ENCODE measurements around the gene NEK6. TPM values are rescaled to one million over a fixed set of nuclear protein-coding genes. Genes with fewer than 3 reads are reported as not detected.

NEK6 gene
- total and polyA plus RNA-seq, 4 donors, result 19.0 to 86.2 (median 53.1) TPM

DNA sequence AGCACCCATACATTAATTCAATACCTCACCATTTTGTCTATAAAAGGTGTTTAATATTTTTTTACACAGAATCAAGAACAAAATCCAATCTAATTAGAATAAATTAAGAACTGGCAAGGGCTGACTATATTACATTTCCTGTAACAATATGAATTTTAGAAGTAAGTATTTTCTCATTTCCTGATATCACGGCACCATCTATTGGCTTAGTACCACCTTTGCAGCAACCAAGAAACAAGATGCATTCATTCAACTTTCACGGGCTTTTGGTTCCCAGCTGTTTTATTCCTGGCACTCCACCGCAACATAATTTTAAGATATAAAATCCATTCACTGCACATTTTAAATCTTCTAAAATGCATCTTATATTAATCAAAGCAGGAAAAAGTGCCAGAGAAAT, 136.8 kb downstream of the NEK6 start:
- no peak for DNase-seq
- WGBS, 2 donors, result 66 to 79% methylated on average over 3 of the region's 3 CpGs
- Histone ChIP-seq H3K4me3 (no peak overlapping the region), H3K36me3 (ENCODE audit: control insufficient read depth in 4 of 4, insufficient read depth in 4 of 4, low read length in 4 of 4) (peaks cover 0 to 7% (median 3%) of the 10 kb centered on the region in 4 donors), H3K27me3 (ENCODE audit: control insufficient read depth in 3 of 3, insufficient read depth in 3 of 3, low read length in 2 of 3) (no peaks in the 10 kb centered on the region), H3K4me1 (ENCODE audit: control insufficient read depth in 5 of 5, insufficient read depth in 5 of 5, low read length in 5 of 5) (peaks cover 5 to 51% (median 15%) of the 10 kb centered on the region in 5 donors), H3K9me3 (ENCODE audit: control insufficient read depth in 4 of 4, insufficient read depth in 3 of 4, low read length in 3 of 4) (no peaks in the 10 kb centered on the region), H3K27ac (ENCODE audit: low read depth in 1 of 2, low read length in 1 of 2) (no peak overlapping the region), H3K9ac (ENCODE audit: insufficient read depth in 1 of 2, low read length in 2 of 2) (no peak overlapping the region)
- TF ChIP-seq CTCF (IDR thresholded peaks at IDR 0.05; ENCODE audit: control extremely low read depth, extremely low read depth), result no peak
- ATAC-seq (ENCODE audit: insufficient read depth, low FRiP score), result no peak

DNA sequence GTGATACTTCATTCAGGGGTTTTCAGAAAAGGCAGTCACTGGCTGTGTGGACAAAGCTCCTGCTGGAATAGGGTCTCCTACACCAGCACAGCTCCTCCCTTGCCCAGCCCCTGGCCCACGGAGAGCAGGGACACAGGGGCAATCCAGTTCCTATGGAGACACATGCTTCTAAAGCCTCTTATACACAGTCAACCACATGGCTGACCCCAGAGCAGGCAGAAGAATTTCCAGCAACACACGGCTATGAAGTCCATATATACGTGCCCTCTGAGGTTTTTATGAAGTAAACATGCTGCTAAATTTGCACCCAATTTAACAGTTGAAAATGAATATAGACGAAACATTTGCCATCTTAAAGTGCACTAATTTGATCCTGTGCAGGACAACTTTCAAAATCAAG, 138.1 kb downstream of the NEK6 start:
- H3K4me1 ChIP-seq (ENCODE audit: control insufficient read depth in 5 of 5, insufficient read depth in 5 of 5, low read length in 5 of 5), result peaks cover 7 to 61% (median 14%) of the 10 kb centered on the region in 5 donors
- no peak for TF ChIP-seq CTCF (IDR thresholded peaks at IDR 0.05; ENCODE audit: control extremely low read depth, extremely low read depth)
- no peak overlapping the region for H3K27ac ChIP-seq (ENCODE audit: low read depth in 1 of 2, low read length in 1 of 2)
- WGBS, 2 donors, result 83 to 91% methylated on average over 4 of the region's 4 CpGs
- H3K9ac ChIP-seq (ENCODE audit: insufficient read depth in 1 of 2, low read length in 2 of 2), result no peak overlapping the region
- H3K4me3 ChIP-seq, result no peak overlapping the region
- H3K36me3 ChIP-seq (ENCODE audit: control insufficient read depth in 4 of 4, insufficient read depth in 4 of 4, low read length in 4 of 4), result peaks cover 0 to 9% (median 3%) of the 10 kb centered on the region in 4 donors
- H3K9me3 ChIP-seq (ENCODE audit: control insufficient read depth in 4 of 4, insufficient read depth in 3 of 4, low read length in 3 of 4), result no peaks in the 10 kb centered on the region
- no peaks in the 10 kb centered on the region for H3K27me3 ChIP-seq (ENCODE audit: control insufficient read depth in 3 of 3, insufficient read depth in 3 of 3, low read length in 2 of 3)
- no peak for ATAC-seq (ENCODE audit: insufficient read depth, low FRiP score)
- no peak for DNase-seq

GRCh38 chr9:124398191-124398935, 140.6 kb downstream of the NEK6 start:
- ATAC-seq (ENCODE audit: insufficient read depth, low FRiP score) (no peak), DNase-seq (no peak)
- no peaks in the 10 kb centered on the region for H3K27me3 ChIP-seq (ENCODE audit: control insufficient read depth in 3 of 3, insufficient read depth in 3 of 3, low read length in 2 of 3)
- WGBS, 2 donors, result 73 to 86% methylated on average over 8 of the region's 8 CpGs
- H3K9ac ChIP-seq (ENCODE audit: insufficient read depth in 1 of 2, low read length in 2 of 2), result no peak overlapping the region
- H3K9me3 ChIP-seq (ENCODE audit: control insufficient read depth in 4 of 4, insufficient read depth in 3 of 4, low read length in 3 of 4), result no peaks in the 10 kb centered on the region
- peaks cover 3 to 13% (median 6%) of the 10 kb centered on the region in 4 donors for H3K36me3 ChIP-seq (ENCODE audit: control insufficient read depth in 4 of 4, insufficient read depth in 4 of 4, low read length in 4 of 4)
- peaks cover 0 to 38% (median 8%) of the 10 kb centered on the region in 5 donors for H3K4me1 ChIP-seq (ENCODE audit: control insufficient read depth in 5 of 5, insufficient read depth in 5 of 5, low read length in 5 of 5)
- TF ChIP-seq CTCF (IDR thresholded peaks at IDR 0.05; ENCODE audit: control extremely low read depth, extremely low read depth), result no peak
- H3K27ac ChIP-seq (ENCODE audit: low read depth in 1 of 2, low read length in 1 of 2), result no peak overlapping the region
- no peak overlapping the region for H3K4me3 ChIP-seq
